GM19193 (cell line): ENCODE data around the gene TMCC1.

Experiments used
- POLR2A ChIP-seq: IDR thresholded peaks from 4 replicates; pipeline ENCODE4 v1.6.1; 2011; ENCODE audit not compliant: insufficient read depth, insufficient read length; ENCODE audit errors: extremely low read depth

The TMCC1 gene

GRCh38 chr3:129893581-129894070 lies at the start of gene TMCC1:
Gene TMCC1 (minus strand): TSS chr3:129893711.
- TF ChIP-seq POLR2A = peak; percentile 45

- no peak for TF ChIP-seq POLR2A
Observed at GRCh38 chr3:129943020-129943419, 49.5 kb upstream of the TMCC1 start.

- TF ChIP-seq POLR2A = no peak
Observed at GRCh38 chr3:129942296-129942695, 48.8 kb upstream of the TMCC1 start.

GRCh38 chr3:129940086-129940485 lies 46.6 kb upstream of the TMCC1 start:
- TF ChIP-seq POLR2A = no peak

GRCh38 chr3:129938140-129938930 lies 44.8 kb upstream of the TMCC1 start:
- no peak for TF ChIP-seq POLR2A

- TF ChIP-seq POLR2A = no peak
Observed at GRCh38 chr3:129937717-129938116, 44.2 kb upstream of the TMCC1 start.

- TF ChIP-seq POLR2A = no peak
Observed at GRCh38 chr3:129936757-129937156, 43.2 kb upstream of the TMCC1 start.

GRCh38 chr3:129934234-129935123 lies 41.0 kb upstream of the TMCC1 start:
- no peak for TF ChIP-seq POLR2A

- no peak for TF ChIP-seq POLR2A
Observed at GRCh38 chr3:129933471-129933870, 40.0 kb upstream of the TMCC1 start.

- no peak for TF ChIP-seq POLR2A
Observed at GRCh38 chr3:129929383-129929782, 35.9 kb upstream of the TMCC1 start.

GRCh38 chr3:129927072-129927471 lies 33.6 kb upstream of the TMCC1 start:
- no peak for TF ChIP-seq POLR2A

- TF ChIP-seq POLR2A = no peak
Observed at GRCh38 chr3:129919806-129920205, 26.3 kb upstream of the TMCC1 start.

GRCh38 chr3:129919357-129919756 lies 25.8 kb upstream of the TMCC1 start:
- TF ChIP-seq POLR2A = no peak

GRCh38 chr3:129918461-129918860 lies 24.9 kb upstream of the TMCC1 start:
- TF ChIP-seq POLR2A = no peak

- no peak for TF ChIP-seq POLR2A
Observed at GRCh38 chr3:129917423-129918007, 24.0 kb upstream of the TMCC1 start.
